GM12873 (cell line): Measurements from ENCODE around the gene CCR8.

Experiments used
- TF ChIP-seq, protein P1 (sequence below): IDR thresholded peaks from 2 replicates; pipeline ENCODE4 v1.5.1; 2012; ENCODE audit warnings: low read depth, mild to moderate bottlenecking, moderate library complexity, low read length, control low read depth; ENCODE audit not compliant: insufficient read depth; ENCODE audit errors: missing control alignments

CCR8 gene

DNA sequence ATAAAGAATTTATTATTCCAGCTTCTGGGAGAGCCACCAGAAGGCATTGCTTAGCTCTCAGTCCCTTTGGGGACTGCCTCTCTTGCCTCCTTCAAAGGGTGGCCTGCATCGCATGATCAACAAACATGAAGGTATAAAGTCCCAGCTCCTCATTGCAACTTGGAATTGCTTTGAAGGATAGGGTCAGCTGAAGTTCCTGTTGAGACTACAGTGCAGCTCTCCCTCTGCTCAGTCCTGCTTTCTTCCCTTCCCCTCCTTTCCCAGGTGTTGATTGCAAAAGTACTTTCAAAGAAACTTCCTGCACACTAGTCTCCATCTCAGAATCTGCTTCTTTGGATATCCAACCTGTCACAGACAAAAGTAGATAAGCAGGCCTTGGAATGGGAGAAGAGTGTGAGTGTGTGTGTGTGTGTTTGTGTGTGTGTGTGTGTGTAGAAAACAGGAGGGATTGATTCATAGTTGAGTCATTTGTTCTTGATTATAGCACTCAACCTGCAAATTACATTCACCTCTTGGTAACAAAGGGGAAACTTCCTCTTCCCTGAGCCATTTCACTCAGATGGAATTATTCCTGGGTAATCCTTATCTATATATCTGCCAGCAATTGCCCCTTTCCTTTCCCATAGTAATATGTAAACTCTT is 13.7 kb downstream of the CCR8 start:
- TF ChIP-seq, protein P1, sequence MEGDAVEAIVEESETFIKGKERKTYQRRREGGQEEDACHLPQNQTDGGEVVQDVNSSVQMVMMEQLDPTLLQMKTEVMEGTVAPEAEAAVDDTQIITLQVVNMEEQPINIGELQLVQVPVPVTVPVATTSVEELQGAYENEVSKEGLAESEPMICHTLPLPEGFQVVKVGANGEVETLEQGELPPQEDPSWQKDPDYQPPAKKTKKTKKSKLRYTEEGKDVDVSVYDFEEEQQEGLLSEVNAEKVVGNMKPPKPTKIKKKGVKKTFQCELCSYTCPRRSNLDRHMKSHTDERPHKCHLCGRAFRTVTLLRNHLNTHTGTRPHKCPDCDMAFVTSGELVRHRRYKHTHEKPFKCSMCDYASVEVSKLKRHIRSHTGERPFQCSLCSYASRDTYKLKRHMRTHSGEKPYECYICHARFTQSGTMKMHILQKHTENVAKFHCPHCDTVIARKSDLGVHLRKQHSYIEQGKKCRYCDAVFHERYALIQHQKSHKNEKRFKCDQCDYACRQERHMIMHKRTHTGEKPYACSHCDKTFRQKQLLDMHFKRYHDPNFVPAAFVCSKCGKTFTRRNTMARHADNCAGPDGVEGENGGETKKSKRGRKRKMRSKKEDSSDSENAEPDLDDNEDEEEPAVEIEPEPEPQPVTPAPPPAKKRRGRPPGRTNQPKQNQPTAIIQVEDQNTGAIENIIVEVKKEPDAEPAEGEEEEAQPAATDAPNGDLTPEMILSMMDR, result no peak

DNA sequence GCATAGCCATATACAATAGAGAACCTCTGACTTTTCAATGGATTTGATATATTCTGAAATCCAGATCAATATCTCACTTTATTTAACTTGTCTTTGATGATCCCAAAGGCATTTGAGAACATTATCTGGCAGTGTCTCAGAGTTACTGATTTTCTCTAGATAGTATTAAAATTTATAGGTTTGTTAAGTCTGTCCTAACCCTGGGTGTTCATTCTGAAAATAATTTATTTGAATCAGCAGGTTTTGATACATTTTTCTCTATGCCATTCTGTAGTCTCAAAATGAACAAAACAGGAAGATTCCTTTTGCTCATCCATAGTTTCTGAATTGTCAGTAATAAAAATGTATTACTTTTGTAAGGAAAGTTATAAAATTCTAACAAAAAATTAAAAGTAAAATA is 14.3 kb downstream of the CCR8 start:
- TF ChIP-seq, protein P1, result no peak

GRCh38 chr3:39344746-39345344 is 15.3 kb downstream of the CCR8 start:
- TF ChIP-seq, protein P1, result no peak

- TF ChIP-seq, protein P1, result no peak
Measured at GRCh38 chr3:39346785-39347585, 17.5 kb downstream of the CCR8 start.

DNA sequence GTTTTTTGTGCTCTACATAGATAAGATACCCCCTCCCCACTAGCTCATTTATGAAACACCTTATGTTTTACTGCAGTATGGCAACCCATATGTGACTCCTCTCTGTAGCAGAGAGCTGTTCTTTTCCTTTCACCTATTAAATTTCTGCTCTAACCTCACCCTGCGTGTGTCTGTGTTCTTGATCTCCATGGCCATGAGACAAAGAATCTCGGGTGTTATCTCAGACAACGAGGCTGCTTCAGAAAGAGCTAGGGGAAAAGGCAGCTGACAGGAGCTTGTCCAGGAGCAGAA is 18.0 kb downstream of the CCR8 start:
- TF ChIP-seq, protein P1, result no peak

DNA sequence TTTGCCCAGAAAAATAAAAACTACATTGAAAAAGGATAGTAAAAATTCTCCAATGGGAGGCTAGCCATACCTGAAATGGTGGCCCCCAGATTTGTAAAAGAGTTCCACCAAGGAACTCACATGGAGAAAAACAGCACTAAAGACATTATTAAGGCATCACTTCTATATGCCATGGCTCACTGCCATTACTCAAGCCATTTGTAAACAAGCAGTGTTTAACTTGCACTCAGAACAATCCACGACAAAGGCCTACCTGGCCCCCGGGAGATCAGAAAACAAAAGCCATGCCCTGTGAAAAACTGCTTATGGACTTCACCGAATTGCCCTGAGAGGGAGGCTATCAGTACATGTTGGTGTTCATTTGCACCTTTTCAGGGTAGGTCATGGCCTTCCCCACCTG is 19.6 kb downstream of the CCR8 start:
- TF ChIP-seq, protein P1, result no peak

DNA sequence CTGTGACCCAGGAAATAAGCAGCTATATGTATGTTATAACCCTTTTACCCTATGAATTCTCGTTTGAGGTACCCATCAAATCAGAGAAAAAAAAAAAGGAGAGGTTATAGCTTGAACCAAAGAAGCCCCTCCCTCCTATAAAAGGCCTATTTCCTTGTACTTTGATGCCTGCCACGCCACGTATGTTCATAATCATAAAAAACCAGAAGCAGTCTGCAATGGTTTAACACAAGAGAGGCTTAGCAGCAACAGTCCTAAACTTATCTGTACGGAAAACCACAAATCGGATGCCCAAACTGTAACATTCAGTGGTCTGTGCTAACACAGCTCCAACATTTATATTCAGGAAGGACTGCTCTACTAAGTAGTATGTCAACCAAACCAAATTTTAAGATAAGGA is 21.2 kb downstream of the CCR8 start:
- TF ChIP-seq, protein P1, result no peak
